Fibroblast of gingiva (primary cell): ENCODE measurements around the gene ZNF469.

Experiments used
- DNase-seq: peaks from one replicate; pipeline ENCODE4 v3.0.0-alpha.2; 2011; ENCODE audit warnings: low read depth

The ZNF469 gene

DNA sequence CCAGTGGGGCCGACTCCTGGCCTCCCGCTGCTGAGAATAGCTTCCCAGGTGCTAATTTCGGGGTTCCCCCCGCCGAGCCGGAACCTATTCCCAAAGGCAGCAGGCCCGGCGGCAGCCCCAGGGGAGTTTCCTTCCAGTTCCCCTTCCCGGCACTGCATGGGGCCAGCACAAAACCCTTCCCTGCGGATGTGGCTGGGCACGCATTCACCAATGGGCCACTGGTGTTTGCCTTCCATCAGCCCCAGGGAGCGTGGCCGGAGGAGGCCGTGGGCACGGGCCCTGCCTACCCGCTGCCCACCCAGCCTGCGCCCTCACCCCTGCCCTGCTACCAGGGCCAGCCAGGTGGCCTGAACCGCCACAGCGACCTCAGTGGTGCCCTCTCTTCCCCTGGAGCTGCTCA lies 45.4 kb downstream of the ZNF469 start:
- no peak for DNase-seq

DNA sequence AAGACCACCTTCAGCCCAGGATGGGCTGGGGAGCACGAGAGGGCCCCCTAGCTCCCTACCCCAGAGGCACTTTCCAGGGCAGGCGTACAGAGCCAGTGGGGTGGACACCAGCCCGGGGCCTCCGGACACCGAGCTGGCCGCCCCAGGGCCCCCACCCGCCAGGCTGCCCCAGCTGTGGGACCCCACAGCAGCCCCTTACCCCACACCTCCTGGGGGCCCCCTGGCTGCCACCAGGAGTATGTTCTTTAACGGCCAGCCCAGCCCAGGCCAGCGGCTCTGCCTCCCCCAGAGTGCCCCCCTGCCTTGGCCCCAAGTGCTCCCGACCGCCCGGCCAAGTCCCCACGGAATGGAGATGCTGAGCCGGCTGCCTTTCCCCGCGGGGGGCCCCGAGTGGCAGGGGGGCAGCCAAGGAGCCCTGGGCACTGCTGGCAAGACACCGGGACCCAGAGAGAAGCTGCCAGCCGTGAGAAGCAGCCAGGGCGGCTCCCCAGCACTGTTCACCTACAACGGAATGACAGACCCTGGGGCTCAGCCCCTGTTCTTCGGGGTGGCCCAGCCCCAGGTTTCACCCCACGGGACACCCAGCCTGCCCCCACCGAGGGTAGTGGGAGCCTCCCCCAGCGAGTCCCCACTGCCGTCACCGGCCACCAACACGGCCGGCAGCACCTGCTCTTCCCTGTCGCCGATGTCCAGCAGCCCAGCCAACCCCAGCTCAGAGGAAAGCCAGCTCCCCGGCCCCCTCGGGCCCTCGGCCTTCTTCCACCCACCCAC lies 46.0 kb downstream of the ZNF469 start:
- DNase-seq, result no peak

DNA sequence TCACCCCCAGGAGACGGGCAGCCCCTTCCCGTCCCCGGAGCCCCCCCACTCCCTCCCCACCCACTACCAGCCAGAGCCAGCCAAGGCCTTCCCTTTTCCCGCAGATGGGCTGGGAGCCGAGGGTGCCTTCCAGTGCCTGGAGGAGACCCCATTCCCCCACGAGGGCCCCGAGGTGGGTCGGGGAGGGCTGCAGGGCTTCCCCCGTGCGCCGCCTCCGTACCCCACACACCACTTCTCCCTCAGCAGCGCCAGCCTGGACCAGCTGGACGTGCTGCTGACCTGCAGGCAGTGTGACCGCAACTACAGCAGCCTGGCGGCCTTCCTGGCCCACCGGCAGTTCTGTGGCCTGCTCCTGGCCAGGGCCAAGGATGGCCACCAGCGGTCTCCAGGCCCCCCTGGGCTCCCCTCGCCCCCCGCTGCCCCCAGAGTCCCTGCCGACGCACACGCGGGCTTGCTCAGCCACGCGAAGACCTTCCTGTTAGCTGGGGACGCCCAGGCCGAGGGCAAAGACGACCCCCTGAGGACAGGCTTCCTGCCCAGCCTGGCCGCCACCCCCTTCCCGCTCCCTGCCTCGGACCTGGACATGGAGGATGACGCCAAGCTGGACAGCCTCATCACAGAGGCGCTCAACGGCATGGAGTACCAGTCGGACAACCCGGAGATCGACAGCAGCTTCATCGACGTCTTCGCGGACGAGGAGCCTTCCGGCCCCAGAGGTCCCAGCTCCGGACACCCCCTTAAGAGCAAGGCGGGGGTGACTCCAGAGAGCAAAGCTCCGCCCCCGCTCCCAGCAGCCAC lies 46.8 kb downstream of the ZNF469 start:
- DNase-seq, result no peak

DNA sequence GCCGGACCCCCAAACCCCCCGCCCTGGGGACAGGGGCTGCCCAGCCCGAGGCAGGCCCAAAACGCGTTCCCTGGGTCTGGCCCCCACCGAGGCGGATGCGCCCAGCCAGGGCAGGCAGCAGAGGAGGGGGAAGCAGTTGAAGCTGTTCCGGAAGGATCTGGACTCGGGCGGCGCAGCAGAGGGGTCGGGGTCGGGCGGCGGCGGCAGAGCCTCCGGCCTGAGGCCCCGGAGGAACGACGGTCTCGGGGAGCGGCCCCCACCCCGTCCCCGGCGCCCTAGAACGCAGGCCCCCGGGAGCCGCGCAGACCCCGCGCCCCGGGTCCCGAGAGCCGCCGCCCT lies 47.4 kb downstream of the ZNF469 start:
- no peak for DNase-seq

- DNase-seq, result no peak
Observed at GRCh38 chr16:88430524-88431446, 48.0 kb downstream of the ZNF469 start.

DNA sequence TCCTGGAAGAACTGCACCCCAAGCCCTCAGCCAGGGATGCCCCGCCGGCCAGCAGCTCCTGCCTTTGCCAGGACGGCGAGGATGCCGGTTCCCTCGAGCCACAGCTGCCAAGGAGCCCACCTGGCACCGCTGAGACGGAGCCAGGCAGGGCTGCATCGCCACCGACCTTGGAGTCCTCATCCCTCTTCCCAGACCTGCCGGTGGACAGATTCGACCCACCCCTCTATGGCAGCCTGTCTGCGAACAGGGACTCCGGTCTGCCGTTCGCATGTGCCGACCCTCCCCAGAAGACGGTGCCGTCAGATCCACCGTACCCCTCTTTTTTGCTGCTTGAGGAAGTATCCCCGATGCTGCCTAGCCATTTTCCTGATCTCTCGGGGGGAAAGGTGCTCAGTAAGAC lies 48.9 kb downstream of the ZNF469 start:
- DNase-seq, result no peak

DNA sequence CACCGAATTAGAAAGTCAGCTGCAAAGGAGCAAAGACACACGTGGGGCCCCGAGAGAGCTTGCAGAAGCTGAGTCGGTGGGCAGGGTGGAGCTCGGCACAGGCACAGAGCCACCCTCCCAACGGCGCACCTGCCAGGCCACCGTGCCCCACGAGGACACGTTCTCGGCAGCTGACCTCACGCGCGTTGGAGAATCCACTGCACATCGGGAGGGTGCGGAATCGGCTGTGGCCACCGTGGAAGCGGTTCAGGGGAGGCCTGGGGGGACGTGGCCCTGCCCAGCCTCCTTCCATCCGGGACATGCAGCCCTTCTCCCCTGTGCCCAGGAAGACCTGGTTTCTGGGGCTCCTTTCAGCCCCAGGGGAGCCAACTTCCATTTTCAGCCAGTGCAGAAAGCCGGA lies 49.4 kb downstream of the ZNF469 start:
- DNase-seq, result no peak
